ENCODE data around the gene RHPN2. TPM values are rescaled to one million over a fixed set of nuclear protein-coding genes. Genes with fewer than 3 reads are reported as not detected.
"Not testable (repeated sequence)": the region's sequence is repeated elsewhere in the genome, so short reads cannot be mapped to it uniquely, and the experiment has no call there.

The RHPN2 gene
- total RNA-seq, 4 donors from 2014 or later = 1.1 to 1.6 (median 1.6) TPM

GRCh38 chr19:33047422-33047821 is 17.3 kb downstream of the RHPN2 start:
- Histone ChIP-seq H3K4me3 (no peak overlapping the region), H3K27ac (no peak overlapping the region), H3K4me1 (peaks cover 0 to 12% (median 0%) of the 10 kb centered on the region in 3 donors), H3K27me3 (no peaks in the 10 kb centered on the region), H3K36me3 (no peaks in the 10 kb centered on the region), H3K9me3 (no peaks in the 10 kb centered on the region)
- intact Hi-C loops (cut with DNase I) = no loop called here
- TF ChIP-seq POLR2A (IDR thresholded peaks at IDR 0.05) (no peak), CTCF (IDR thresholded peaks at IDR 0.05) (no peak)
- DNase-seq = no peak
- WGBS, 2 donors = 41 to 61% methylated on average over 7 to 8 of the region's 8 CpGs

GRCh38 chr19:33041828-33042160 is 22.9 kb downstream of the RHPN2 start:
- 76 to 100% methylated on average over 1 to 3 of the region's 3 CpGs for WGBS, 2 donors
- not testable (repeated sequence) for DNase-seq

GRCh38 chr19:33040994-33041827 is 23.5 kb downstream of the RHPN2 start:
- no peak for DNase-seq
- WGBS, 2 donors = 40 to 42% methylated on average over 3 to 7 of the region's 9 CpGs

More at GRCh38 chr19:33041828-33042160, 22.9 kb downstream of the RHPN2 start:
- H3K9me3 ChIP-seq; H3K4me1 ChIP-seq; H3K27ac ChIP-seq; H3K27me3 ChIP-seq; intact Hi-C loops (cut with DNase I); H3K36me3 ChIP-seq; H3K4me3 ChIP-seq: not testable (repeated sequence)

GRCh38 chr19:33039815-33040214 is 24.9 kb downstream of the RHPN2 start:
- TF ChIP-seq CTCF (IDR thresholded peaks at IDR 0.05) (no peak), POLR2A (IDR thresholded peaks at IDR 0.05) (no peak)
- WGBS, 2 donors = 88 to 93% methylated on average over 1 of the region's 1 CpG
- intact Hi-C loops (cut with DNase I) = no loop called here
- Histone ChIP-seq H3K9me3 (no peaks in the 10 kb centered on the region), H3K4me3 (no peak overlapping the region), H3K4me1 (no peaks in the 10 kb centered on the region), H3K27ac (no peak overlapping the region), H3K36me3 (no peaks in the 10 kb centered on the region), H3K27me3 (no peaks in the 10 kb centered on the region)
- DNase-seq = no peak

More at GRCh38 chr19:33040994-33041827, 23.5 kb downstream of the RHPN2 start:
- Histone ChIP-seq H3K27me3 (no peaks in the 10 kb centered on the region), H3K36me3 (no peaks in the 10 kb centered on the region), H3K27ac (no peak overlapping the region), H3K9me3 (no peaks in the 10 kb centered on the region), H3K4me3 (no peak overlapping the region), H3K4me1 (no peaks in the 10 kb centered on the region)
- intact Hi-C loops (cut with DNase I) = no loop called here
- TF ChIP-seq POLR2A (IDR thresholded peaks at IDR 0.05) (no peak), CTCF (IDR thresholded peaks at IDR 0.05) (no peak)

- Histone ChIP-seq H3K4me3 (no peak overlapping the region), H3K36me3 (no peaks in the 10 kb centered on the region), H3K9me3 (no peaks in the 10 kb centered on the region), H3K27ac (no peak overlapping the region), H3K4me1 (no peaks in the 10 kb centered on the region), H3K27me3 (no peaks in the 10 kb centered on the region)
- intact Hi-C loops (cut with DNase I) = no loop called here
- DNase-seq = no peak
- WGBS, 2 donors = 79 to 91% methylated on average over 5 to 10 of the region's 10 CpGs
- TF ChIP-seq POLR2A (IDR thresholded peaks at IDR 0.05) (no peak), CTCF (IDR thresholded peaks at IDR 0.05) (no peak)
These were observed 25.5 kb downstream of the RHPN2 start for GRCh38 chr19:33039108-33039599.

GRCh38 chr19:33037168-33038025 is 27.3 kb downstream of the RHPN2 start:
- H3K27ac ChIP-seq; H3K27me3 ChIP-seq; H3K4me1 ChIP-seq; H3K9me3 ChIP-seq; DNase-seq; H3K4me3 ChIP-seq; H3K36me3 ChIP-seq; intact Hi-C loops (cut with DNase I): not testable (repeated sequence)
- WGBS, 2 donors = 84 to 87% methylated on average over 12 to 14 of the region's 18 CpGs

GRCh38 chr19:33036370-33037167 is 28.1 kb downstream of the RHPN2 start:
- H3K36me3 ChIP-seq; H3K4me1 ChIP-seq; intact Hi-C loops (cut with DNase I); H3K4me3 ChIP-seq; H3K27ac ChIP-seq; H3K27me3 ChIP-seq; H3K9me3 ChIP-seq; DNase-seq: not testable (repeated sequence)
- 87 to 88% methylated on average over 1 to 15 of the region's 45 CpGs for WGBS, 2 donors

Measured in esophagus squamous epithelium (tissue), 5 donors.